GM21723 (cell line): ENCODE results near the gene FAM163A.
A peak's percentile ranks its signal among the peaks of the same experiment; 100 is the strongest.

Source experiments
- ATAC-seq: cut with Tn5 transposase; IDR thresholded peaks from one replicate; pipeline ENCODE4 v1.9.1; 2021; ENCODE audit warnings: mild to moderate bottlenecking, moderate library complexity; ENCODE audit not compliant: unreplicated experiment

FAM163A gene

DNA sequence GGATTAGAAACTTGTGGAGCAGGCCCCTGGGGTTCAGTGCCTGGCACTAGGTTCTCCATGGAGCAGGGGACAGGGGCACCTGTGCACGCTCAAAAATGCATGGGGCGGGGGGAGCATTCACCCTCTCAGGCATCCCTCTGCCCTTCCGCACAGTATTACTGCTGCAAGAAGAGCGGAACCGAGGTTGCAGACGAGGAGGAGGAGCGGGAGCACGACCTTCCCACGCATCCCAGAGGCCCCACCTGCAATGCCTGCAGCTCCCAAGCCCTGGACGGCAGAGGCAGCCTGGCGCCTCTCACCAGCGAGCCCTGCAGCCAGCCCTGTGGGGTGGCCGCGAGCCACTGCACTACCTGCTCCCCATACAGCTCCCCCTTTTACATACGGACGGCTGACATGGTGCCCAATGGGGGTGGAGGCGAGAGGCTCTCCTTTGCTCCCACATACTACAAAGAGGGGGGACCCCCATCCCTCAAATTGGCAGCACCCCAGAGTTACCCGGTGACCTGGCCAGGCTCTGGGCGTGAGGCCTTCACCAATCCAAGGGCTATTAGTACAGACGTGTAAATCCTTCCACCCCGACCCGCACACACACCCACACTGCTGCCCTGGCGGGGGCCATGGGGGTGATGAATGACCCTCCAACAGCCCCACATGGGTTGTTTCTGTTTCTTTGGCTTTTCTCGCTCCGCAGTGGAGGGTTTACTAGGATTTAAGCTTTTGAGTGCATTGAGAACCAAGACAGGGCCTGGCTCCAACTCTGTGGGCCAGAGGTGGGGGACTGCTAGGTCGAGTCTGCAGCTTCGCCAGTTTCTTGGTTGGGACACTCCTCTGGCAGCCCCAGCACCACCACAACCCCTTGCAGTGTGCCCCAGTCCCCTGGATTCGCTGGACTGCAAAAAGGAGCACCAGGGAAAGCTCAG lies 70.8 kb downstream of the FAM163A start:
- no peak for ATAC-seq

GRCh38 chr1:179814546-179814838 lies 71.4 kb downstream of the FAM163A start:
- ATAC-seq: peak; percentile 33

- no peak for ATAC-seq
These were observed 72.5 kb downstream of the FAM163A start for GRCh38 chr1:179815641-179816040.

DNA sequence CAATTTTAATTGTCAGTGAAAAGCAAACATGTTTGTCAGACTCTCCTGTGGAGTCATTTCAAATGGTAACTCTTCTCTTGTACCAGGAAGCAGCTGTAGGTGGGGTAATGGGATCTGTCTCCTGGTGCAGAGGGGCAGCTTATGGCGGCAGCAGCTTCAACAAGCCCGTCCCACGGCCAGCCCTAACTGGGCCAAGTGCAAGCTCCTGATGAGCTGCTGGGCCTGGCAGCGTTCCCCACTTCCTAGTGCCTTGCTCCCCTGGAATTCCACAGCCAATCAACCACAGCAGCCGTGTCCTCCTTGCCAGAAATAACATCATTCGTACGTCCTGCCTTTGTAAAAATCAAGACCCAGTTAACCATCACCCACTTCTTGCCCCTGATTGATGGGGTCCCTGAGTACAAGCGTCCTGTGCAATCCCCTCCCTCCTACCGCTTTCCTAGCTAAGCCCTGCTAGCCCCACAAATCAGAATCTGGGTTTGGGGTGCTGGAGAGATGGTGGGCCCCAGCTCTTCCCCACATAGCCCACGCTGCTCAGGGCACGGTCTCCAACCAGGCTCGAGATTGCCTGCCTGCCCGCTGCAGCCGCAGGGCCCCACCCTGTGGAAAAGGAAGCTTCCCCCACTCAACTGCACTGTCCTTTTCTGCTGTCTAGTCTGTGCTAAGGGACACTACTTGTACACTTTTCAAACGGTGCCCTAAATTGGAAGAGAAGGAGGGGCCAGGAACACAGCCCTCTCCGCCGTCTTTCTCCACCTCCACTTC lies 73.3 kb downstream of the FAM163A start:
- no peak for ATAC-seq

DNA sequence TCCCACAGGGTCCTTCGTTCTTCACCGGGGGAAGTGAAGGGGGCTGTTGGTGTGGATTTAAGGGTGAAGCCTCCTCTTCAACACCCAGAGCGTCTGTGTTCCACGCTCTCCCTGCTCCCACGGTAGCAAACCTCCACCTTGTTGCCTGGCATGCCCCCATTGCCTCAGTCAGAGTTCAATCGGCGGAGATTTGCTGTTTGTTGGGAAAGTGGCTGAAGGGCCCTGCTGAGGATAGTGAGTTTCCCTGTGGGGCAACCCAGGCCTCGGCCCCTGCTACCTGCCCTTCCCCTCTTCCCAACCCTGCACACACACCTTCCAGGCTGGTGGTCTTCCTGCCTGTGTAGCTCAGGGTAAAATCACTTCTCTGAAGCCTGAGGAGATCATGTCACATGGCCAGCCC lies 74.0 kb downstream of the FAM163A start:
- ATAC-seq: no peak

DNA sequence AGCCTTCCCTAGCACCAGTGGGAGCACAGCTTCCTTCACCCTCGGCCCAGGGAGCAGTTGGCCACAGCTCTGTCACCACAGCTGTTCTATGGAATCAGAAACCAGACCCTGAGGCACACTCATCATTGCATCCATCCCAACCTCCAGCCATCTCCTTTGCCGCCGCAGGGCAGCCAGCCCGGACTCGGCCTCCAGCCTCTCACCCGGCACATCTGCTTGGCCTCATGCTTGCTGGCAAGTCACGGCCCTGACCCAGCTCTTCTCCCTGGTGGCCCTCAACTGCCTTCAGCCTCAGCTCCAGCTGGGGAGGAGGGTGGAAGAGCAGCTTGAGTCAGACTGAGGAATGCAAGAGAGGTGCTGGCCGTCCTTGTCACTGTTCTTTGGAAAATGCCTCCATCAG lies 74.7 kb downstream of the FAM163A start:
- ATAC-seq: no peak

DNA sequence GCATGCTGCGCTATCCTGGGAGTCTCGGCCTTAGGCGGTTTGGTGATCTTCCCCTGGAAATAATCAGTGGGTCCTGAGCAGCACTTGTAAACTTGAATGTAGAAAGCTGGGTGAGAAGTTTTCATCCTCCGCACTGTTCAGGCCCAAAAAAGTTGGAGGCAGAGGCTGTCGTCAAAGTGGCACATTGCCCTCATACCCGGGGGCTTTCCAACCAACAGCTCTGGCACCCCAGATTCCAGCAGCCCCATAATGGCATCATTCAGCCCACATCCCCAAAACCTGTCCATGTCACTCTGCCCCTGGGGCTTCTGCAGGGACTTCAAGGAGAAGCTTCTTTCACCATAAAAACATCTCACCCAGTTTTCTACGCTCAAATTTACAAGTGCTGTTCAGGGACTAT lies 75.2 kb downstream of the FAM163A start:
- ATAC-seq: no peak

DNA sequence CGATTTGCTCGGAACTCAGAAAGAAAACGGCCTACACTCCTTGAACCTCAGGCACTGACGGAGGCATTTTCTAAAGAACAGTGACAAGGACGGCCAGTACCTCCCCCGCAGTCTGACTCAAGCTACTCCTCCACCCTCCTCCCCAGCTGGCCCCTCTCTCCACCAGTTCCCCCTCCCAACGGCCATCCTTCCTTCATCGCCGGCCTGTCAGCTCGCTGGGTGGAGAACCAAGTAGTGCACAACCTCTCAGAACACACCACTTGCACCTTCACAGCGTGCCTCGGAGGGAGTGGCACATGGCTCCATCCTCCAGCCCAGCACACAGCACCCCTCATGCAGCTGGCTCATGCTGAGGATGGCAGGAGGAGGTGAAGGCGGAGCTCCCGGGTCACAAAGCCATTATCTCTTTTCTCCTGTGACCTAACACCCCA lies 75.7 kb downstream of the FAM163A start:
- ATAC-seq: no peak

DNA sequence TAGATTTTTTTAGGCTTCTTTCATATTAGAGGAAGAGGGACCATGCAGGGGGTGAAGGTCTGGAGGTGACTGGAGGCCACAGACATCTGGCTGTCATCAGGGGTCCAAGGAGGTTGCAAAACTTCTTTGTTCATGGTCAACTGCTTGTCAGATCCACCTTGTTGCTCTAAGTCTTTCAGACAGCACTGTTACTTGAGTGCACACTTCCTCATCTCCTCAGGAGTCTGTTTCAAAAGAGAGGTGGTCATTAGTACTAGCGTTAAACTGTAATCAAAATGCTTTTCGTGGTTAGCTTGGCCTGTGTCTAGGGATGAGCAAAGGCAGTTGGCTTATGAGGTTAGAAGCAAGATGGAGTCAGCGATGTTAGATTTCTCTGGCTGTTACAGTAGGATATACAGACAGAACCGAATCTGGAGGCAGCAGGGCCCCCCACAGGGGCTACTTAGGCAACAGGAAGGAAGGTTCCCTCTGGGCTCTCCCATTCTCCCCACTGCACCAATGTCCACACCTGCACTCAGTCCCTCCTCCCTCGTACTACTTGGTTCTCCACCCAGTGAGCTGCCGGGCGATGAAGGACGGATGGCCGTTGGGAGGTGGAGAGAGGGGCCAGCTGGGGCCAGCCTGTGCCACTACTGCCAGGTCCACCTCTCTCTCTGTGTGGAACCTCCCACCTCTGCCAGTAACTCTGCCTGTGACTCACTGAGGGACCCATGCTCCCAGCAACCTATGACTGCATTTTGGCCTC lies 77.3 kb downstream of the FAM163A start:
- no peak for ATAC-seq

- ATAC-seq: no peak
These were observed 78.4 kb downstream of the FAM163A start for GRCh38 chr1:179821524-179821923.

DNA sequence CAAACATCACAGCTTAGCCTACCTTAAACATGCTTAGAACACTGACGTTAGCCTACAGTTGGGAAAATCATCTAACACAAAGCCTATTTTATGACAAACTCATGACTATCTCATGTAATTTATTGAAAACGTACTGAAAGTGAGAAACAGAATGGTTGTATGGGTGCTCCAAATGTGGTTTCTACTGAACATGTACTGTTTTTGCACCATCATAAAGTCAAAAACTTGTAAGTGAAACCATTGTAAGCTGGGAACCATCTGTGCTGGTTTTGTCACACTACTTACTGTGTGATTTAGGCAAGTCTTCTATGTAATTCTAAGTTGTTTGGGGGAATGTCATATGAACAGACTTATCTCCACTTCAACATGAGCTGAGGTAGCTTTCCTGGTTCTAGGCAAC lies 79.0 kb downstream of the FAM163A start:
- ATAC-seq: no peak

DNA sequence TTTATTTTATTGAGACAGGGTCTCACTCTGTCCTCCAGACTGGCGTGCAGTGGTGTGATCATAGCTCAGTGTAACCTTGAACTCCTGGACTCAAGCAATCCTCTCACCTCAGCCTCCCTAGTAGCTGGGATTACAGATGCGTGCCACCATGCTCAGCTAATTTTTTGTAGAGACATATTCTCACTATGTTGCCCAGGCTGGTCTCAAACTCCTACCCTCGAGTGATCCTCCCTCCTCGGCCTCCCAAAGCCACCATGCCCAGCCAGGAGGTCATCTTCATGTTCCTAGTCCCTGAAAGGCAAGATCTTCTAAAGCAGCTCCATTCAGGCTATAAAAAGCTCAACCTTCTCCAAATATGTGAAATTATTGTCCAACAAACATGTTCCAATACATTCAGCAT lies 80.6 kb downstream of the FAM163A start:
- ATAC-seq: no peak

GRCh38 chr1:179824265-179824664 lies 81.2 kb downstream of the FAM163A start:
- no peak for ATAC-seq

DNA sequence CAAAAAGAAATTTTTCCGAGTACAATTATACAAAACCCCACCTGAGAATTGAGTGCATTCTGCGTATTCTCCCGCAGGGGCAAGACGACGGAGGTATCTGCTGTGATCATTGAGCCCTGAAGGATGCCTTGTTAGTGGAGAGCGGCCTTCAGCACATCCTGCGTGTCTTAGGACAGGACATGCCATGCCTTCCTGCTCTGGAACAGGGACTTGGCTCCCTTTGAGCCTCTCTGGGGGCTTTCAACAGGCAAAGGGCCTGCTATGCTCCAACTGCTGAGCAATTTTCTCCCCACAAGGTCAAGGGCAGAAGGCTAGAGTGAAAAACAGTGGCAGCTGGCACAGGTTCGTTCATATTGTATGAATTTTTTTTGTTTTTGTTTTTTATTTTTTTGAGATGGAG lies 82.1 kb downstream of the FAM163A start:
- ATAC-seq: no peak

GRCh38 chr1:179825798-179826460 lies 82.8 kb downstream of the FAM163A start:
- no peak for ATAC-seq

DNA sequence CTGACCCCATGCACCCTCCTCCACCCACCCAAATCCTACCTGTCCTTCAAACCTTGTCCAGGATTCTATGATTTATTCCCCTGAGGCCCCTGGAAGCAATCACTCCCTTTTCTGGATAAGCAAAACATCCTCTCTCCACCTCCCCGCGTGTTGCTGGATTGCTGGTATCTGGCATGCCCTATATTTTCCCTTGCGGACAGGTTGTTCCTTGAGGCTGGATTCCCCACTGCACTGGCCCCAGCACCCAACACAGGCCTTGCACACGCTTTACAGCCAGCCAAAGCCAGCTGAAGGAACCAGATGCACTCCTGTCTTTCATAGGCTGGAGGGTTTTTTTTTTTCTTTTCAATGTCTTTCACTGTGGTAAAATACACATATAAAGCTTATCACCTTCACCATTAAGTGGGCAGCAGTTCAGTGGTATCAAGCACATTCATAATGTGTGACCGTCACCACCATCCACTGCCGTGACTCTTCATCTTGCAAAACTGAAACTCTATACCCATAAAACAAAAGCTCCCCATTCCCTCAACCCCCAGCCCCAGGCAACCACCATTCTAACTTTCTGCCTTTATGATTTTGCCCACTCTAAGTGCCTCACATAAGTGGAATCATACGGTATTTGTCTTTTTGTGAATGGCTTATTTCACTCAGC lies 83.7 kb downstream of the FAM163A start:
- ATAC-seq: no peak

- ATAC-seq: no peak
These were observed 85.5 kb downstream of the FAM163A start for GRCh38 chr1:179828554-179829110.

GRCh38 chr1:179831225-179831624 lies 88.1 kb downstream of the FAM163A start:
- no peak for ATAC-seq

GRCh38 chr1:179831852-179832699 lies 89.0 kb downstream of the FAM163A start:
- ATAC-seq: no peak
